KOPT-K1 (cell line): ENCODE measurements around the gene SLC4A4.
"Not testable (repeated sequence)": the region's sequence is repeated elsewhere in the genome, so short reads cannot be mapped to it uniquely, and the experiment has no call there.

Experiments used
- H3K27ac ChIP-seq: fragments of 200-600 bp; sonication (generic); 2 replicates; pipeline ENCODE4 v1.5.1; 2016; ENCODE audit warnings: antibody characterized with exemption, mild to moderate bottlenecking, low read depth, low read length; ENCODE audit not compliant: poor library complexity, severe bottlenecking
- H3K36me3 ChIP-seq: fragments of 200-600 bp; sonication (generic); 2 replicates; pipeline ENCODE4 v1.5.1; 2017; ENCODE audit warnings: antibody characterized with exemption, mild to moderate bottlenecking, low read length, moderate library complexity; ENCODE audit not compliant: insufficient read depth
- H3K9me3 ChIP-seq: fragments of 200-600 bp; sonication (generic); 2 replicates; pipeline ENCODE4 v1.5.1; 2017; ENCODE audit warnings: antibody characterized with exemption, low read length, mild to moderate bottlenecking; ENCODE audit not compliant: insufficient read depth, poor library complexity, severe bottlenecking

SLC4A4 gene

GRCh38 chr4:71380788-71381187 is 42.0 kb downstream of the SLC4A4 start:
- Histone ChIP-seq H3K36me3 (no peaks in the 10 kb centered on the region), H3K9me3 (no peaks in the 10 kb centered on the region), H3K27ac (no peak overlapping the region)

- Histone ChIP-seq H3K27ac (no peak overlapping the region), H3K36me3 (no peaks in the 10 kb centered on the region), H3K9me3 (no peaks in the 10 kb centered on the region)
Measured at GRCh38 chr4:71382125-71382899, 43.5 kb downstream of the SLC4A4 start.

- Histone ChIP-seq H3K27ac (no peak overlapping the region), H3K36me3 (no peaks in the 10 kb centered on the region), H3K9me3 (no peaks in the 10 kb centered on the region)
Measured at GRCh38 chr4:71382900-71383560, 44.2 kb downstream of the SLC4A4 start.

GRCh38 chr4:71383984-71384383 is 45.2 kb downstream of the SLC4A4 start:
- no peak overlapping the region for H3K27ac ChIP-seq
- H3K9me3 ChIP-seq, result no peaks in the 10 kb centered on the region
- H3K36me3 ChIP-seq, result no peaks in the 10 kb centered on the region

- Histone ChIP-seq H3K27ac (no peak overlapping the region), H3K36me3 (no peaks in the 10 kb centered on the region), H3K9me3 (no peaks in the 10 kb centered on the region)
Measured at GRCh38 chr4:71389149-71389827, 50.5 kb downstream of the SLC4A4 start.

- no peaks in the 10 kb centered on the region for H3K36me3 ChIP-seq
- no peaks in the 10 kb centered on the region for H3K9me3 ChIP-seq
- H3K27ac ChIP-seq, result no peak overlapping the region
Measured at GRCh38 chr4:71392109-71392508, 53.3 kb downstream of the SLC4A4 start.

GRCh38 chr4:71396382-71396781 is 57.6 kb downstream of the SLC4A4 start:
- no peaks in the 10 kb centered on the region for H3K9me3 ChIP-seq

GRCh38 chr4:71400810-71401209 is 62.0 kb downstream of the SLC4A4 start:
- no peaks in the 10 kb centered on the region for H3K36me3 ChIP-seq
- no peak overlapping the region for H3K27ac ChIP-seq
- no peaks in the 10 kb centered on the region for H3K9me3 ChIP-seq

More at GRCh38 chr4:71396382-71396781, 57.6 kb downstream of the SLC4A4 start:
- Histone ChIP-seq H3K36me3 (no peaks in the 10 kb centered on the region), H3K27ac (no peak overlapping the region)

- H3K36me3 ChIP-seq, result no peaks in the 10 kb centered on the region
Measured at GRCh38 chr4:71402616-71403015, 63.8 kb downstream of the SLC4A4 start.

GRCh38 chr4:71404049-71404448 is 65.2 kb downstream of the SLC4A4 start:
- Histone ChIP-seq H3K36me3 (0 out of 2 replicates have a peak, but pooled peaks cover 4% of the 10 kb centered on the region), H3K9me3 (peaks cover 12% of the 10 kb centered on the region), H3K27ac (no peak overlapping the region)

More at GRCh38 chr4:71402616-71403015, 63.8 kb downstream of the SLC4A4 start:
- H3K9me3 ChIP-seq, result no peaks in the 10 kb centered on the region
- H3K27ac ChIP-seq, result no peak overlapping the region

- H3K36me3 ChIP-seq, result 0 out of 2 replicates have a peak, but pooled peaks cover 4% of the 10 kb centered on the region
- no peak overlapping the region for H3K27ac ChIP-seq
- peaks cover 19% of the 10 kb centered on the region for H3K9me3 ChIP-seq
Measured at GRCh38 chr4:71405791-71406190, 67.0 kb downstream of the SLC4A4 start.

GRCh38 chr4:71406459-71406963 is 67.7 kb downstream of the SLC4A4 start:
- 0 out of 2 replicates have a peak, but pooled peaks cover 4% of the 10 kb centered on the region for H3K36me3 ChIP-seq
- no peak overlapping the region for H3K27ac ChIP-seq
- H3K9me3 ChIP-seq, result peaks cover 19% of the 10 kb centered on the region

GRCh38 chr4:71408961-71409360 is 70.1 kb downstream of the SLC4A4 start:
- peaks cover 19% of the 10 kb centered on the region for H3K9me3 ChIP-seq
- not testable (repeated sequence) for H3K27ac ChIP-seq

GRCh38 chr4:71411981-71412380 is 73.2 kb downstream of the SLC4A4 start:
- H3K27ac ChIP-seq, result no peak overlapping the region
- 0 out of 2 replicates have a peak, but pooled peaks cover 4% of the 10 kb centered on the region for H3K36me3 ChIP-seq
- peaks cover 19% of the 10 kb centered on the region for H3K9me3 ChIP-seq

More at GRCh38 chr4:71408961-71409360, 70.1 kb downstream of the SLC4A4 start:
- not testable (repeated sequence) for H3K36me3 ChIP-seq

- no peak overlapping the region for H3K27ac ChIP-seq
- H3K9me3 ChIP-seq, result no peaks in the 10 kb centered on the region
- H3K36me3 ChIP-seq, result no peaks in the 10 kb centered on the region
Measured at GRCh38 chr4:71415491-71415890, 76.7 kb downstream of the SLC4A4 start.
